CD4-positive, alpha-beta T cell treated with Interleukin-6 at 100 ng/mL for 8 hours (primary cell): ENCODE measurements around the gene MAPK6.

Source experiments
- DNase-seq: peaks from one replicate; pipeline ENCODE4 v3.0.0-alpha.2; 2020; ENCODE audit warnings: mixed read lengths, low spot score

The MAPK6 gene

DNA sequence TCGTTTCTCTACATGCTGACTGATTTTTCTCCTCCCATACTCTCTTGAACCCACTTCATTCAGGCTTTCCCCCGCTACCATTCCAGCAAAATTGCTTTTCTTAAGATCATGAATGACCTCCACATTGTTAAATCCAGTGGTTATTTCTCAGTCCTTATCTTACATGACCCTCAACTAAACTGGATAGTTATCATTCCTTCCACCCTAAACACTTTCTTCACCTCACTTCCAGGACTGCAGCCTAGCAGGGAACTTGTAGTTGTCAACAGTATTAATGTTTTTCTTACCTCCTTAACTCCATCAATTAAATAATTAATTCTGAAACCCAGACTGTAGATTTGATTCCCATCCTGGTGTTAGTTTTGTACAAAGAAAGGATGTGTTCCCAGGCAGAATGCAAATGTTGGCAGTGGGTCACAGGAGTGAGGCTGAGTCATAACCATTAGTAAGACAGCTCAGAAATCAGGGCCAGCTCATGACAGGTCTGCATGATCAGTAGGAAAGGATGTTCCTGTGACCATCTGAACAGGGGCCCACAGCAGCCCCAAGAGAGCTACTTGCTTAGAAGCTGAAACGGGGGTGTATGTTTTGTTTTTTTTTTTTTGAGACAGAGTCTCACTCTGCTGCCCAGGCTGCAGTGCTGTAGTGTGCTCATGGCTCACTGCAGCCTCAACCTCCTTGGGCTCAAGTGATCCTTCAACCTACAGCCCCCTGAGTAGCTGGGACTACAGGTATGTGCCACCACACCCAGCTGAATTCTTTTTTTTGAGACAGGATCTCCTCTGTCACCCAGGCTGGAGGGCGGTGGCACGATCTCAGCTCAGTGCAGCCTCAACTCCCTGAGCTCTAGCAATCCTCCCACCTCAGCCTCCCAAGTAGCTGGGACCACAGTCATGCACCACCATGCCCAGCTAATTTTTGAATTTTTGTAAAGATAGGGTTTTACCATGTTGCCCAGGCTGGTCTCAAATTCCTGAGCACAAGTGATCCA, 84.5 kb downstream of the MAPK6 start:
- DNase-seq, result no peak

DNA sequence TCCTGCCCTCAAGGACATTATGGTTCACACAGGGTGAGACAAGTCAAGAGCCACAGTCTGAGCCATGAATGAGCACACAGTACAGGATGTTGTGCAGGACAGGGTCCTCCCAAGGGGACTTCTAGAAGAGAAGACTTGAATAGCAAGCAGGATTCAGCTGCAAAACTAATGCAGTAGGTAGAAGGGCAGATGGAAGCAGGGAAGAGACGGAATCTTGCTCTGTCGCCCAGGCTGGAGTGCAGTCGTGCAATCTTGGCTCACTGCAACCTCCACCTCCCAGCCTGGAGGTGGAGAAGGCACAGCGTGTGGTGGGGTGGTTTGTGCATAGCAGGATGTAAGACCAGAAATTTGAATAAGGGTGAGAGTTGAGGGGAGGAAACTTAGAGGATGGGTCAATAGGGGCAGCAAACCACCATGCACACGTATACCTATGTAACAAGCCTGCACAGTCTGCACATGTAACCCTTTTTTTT, 85.5 kb downstream of the MAPK6 start:
- DNase-seq, result no peak

DNA sequence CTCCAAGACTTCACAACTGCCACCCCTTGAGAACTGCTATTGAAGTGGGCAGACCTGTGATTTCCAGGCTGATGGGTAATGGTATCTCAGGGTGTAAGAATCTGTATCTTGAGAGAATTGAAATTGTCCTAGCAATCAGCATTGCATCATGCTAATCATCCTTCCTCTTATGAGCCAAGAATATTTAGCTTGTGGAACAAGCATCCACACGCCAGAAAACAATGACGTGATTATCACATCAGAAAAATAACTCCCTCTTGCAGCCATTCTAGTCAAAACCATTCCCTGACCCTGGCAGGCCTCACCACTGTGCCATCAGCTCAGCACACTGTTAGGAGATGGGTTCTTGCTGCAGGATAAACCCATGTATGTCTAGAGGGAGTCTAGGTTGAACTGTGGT, 86.8 kb downstream of the MAPK6 start:
- no peak for DNase-seq

DNA sequence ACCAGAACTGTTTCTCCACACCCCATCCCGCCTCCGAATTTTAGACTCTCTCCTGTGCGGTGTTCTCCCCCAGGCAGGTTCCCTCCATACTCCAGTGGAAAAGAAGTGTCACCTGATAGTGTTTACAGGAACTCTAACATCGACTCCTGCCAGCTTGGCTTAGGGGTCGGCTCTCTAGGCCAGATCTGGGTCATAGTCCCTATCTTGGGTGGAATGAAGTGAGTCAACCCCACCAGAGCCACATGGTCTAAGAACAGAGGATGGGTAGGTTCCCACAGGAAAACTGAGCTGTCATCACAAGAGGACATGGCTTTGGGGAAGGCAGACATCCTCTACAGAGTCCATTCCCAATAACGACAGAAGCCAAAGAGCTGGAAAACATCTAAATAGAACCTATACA, 87.6 kb downstream of the MAPK6 start:
- no peak for DNase-seq

DNA sequence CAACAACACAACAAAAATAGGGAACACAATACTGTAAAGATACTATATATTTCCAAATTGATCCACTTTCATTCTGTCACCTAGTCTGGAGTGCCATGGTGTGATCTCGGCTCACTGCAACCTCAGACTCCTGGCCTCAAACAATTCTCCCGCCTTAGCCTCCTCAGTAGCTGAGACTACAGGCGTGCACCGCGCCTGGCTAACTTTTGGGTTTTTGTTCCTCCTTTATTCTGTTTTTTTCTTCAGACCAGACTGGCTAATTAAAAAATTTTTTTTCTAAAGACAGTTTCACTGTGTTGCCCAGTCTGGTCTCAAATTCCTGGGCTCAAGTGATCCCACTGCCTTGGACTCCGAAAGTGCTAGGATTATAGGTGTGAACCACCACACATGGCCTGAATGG, 88.2 kb downstream of the MAPK6 start:
- DNase-seq, result no peak

DNA sequence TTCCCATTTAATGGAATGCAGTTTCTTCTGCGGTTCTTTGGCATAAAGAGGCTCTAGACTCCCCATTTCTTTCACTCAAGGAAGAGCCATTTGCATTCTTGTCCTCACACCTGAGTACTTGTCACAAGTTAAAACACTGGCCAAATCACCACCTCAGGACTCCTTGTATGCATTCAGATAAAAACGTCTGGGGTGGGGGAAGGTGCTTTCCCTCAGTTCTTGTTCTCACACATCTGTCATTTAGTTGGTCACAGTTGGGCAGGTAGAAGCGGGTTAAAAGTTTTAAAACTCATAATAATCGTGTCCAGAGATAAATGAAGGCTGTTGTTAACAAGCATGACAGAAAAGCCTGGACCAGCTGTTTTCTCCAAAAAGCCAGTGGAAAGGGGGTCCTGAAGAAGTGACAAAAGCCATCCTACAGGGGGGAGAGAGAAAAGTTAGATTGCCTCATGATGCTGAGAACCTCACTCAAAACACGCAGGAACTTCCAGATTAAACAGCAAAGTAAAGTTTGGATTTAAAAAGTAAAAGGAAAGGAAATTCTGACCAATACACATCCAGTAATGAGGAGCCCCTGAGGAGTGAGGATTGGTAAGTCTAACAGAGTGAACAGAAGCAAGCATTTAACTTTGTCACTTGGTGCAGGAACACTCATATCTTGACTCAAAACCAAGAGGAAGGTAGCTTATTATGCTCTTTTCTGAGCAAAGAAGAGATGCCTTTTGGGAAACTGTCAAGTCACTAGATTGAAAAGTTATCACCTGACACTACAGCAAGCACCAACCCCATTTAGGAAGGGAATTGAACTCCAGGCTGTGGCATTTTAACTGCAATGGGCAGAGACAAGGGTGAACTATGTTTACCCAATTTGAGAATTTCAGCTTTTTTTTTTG, 90.8 kb downstream of the MAPK6 start:
- DNase-seq, result no peak

DNA sequence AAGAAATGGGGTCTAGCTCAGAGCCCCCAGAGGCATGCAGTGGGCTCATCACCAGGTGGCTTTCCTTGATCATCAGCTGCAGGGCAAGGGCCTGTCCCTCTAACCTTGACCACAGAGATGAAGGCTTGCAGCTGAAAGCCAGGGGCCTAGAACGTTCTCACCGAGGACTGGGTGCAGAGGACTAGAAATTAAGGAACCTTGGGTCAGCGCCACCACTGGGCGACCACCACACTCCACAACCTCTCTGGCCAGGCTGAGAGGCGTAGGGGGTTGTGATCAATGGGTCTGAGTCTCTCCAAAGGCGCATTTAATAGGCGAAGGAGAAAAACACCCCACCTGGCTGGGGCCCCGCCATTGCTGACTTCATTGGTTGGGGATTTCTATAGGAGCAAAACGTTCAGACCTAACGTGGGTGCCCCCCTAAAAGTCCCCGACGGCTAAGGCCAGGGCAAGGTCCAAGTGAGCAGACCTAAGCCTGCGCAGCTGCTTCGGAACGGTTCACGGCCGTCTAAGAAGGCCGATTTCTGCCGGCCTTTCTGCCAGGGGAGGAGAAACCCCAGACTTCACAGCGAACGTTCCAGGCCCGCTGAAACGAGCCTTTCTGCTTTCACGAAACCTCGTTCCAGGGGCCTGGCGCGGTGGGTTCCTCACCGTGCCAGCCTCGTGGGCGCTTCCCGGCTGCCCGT, 92.6 kb downstream of the MAPK6 start:
- no peak for DNase-seq

DNA sequence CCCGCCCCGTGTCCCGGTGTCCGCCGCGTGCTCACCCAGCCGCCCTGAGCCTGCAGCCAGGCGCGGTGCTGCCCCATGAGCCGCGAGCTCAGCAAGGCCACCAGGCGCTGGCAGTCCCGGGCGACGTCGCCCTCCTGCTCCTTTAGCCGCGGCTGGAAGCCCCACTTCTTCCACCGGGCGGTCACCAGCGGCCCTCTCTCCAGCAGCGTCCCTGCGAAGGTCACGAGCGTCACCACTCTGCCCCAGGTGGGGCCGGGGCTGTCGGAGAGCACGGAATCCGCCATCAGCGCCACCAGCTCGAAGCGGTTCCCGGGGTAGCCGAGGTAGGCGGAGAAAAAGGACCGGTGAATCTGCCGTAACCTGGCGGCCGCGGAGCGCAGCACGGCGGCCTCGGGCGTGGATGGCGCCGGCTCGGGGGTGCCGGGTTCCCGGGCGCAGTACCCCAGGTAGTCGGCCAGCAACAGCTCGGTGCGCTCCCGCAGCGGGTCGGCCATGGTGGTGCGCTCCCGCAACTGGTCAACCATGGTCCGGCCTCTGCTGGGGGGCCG, 93.3 kb downstream of the MAPK6 start:
- peak; percentile 19 for DNase-seq

DNA sequence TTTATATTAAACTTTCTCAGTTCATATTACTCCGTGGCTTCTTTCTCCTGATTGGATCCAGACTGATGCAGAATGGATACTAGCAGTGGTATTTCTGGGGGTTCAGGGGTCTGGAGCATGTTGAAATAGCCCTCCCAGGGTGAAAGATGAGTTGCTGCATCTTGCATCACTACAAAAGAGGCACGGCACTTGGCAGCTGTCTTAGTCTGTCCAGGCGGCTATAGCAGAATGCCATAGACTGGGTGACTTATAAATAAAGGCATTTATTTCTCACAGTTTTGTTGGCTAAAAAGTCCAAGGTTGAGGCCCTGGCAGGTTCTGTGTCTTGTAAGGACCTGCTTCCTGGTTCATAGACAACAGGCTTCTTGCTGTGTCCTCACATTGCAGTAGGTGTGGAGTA, 94.2 kb downstream of the MAPK6 start:
- no peak for DNase-seq

DNA sequence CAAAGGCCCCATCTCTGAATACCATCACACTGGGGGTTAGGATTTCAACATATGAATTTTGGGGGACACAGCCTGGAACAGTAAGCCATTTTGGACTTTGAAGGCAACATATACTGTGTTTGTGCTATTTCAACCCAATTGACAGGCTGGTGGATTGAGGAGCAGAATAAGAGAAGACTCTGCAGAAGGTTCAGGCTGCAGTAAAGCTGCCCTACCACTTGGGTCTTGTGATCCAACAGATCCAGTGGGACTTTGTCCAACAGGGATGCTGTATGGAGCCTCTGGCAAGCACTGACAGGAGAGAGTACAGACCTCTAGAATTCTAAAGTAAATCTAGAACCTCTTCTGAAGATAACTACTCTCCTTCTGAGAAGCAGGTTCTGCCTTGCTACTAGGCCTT, 94.7 kb downstream of the MAPK6 start:
- DNase-seq, result no peak

DNA sequence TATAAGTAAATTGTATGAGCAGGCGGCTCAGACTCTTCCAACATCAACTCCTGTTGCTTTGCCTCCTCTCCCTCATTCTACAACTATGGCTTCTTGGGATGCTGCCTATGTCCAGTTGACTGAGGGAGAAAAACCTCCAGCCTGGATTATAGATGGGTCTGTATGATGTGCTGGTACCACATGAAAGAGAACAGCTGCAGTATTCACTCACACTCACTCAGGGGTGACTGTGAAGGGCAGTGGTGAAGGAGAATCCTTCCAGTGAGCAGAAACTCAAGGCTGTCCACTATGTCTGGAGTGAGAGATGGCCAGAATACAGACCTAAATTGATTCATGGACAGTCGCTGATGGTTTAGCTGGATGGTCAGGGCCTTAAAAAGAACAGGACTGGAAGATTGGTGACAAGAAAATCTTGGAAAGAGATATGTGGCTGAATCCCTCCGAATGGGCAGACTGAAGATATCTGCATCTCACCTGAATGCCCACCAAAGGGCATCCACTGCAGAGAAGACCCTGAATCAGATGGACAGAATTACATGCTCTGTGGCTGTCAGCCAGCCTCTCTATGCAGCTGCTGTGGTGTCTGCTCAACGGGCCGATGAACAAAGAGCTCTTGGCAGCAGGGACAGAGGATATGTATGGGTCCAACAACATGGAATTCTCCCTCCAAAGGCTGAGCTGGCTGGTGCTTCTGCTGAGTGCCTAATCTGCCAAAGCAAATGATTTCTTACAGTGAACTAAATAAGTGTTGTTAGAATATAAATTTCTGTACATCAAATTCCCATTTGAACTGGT, 95.4 kb downstream of the MAPK6 start:
- DNase-seq, result no peak

DNA sequence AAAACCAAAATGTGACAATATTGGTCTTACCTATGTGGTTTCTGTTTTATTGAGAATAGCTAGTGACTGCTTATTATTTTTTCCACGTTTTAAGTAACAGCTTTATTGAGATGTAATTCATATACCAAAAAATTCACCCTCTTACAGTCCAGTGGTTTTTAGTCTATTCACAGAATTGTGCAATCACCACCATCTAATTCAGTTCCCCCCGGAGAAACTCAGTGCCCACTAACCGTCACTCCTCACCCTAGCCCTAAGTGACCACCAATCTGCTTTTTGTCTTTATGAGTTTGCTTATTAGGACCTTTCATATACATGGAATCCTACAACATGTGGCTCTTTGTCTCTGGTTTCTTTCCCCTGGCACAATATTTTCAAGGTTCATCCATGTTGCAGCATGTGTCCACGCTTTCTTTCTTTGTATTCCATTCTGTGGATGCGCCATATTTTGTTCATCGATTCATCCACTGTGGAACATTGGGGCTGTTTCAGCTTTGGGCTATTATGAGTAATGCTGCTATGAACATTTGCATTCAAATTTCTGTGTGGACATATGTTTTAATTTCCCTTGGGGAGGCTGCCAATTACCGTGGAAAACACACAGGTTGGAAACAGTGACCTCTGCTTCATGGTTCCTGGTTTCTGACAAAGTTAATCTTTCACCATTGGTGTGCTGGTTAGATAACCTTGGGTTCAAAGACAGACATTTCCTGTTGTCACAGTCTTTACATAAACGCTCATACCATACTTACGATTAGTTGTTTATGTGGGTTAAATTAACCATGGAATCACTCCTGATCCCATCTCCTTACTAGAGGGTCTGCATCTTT, 96.8 kb downstream of the MAPK6 start:
- DNase-seq, result no peak
